ENCODE results near the gene EHMT1.

EHMT1 gene

DNA sequence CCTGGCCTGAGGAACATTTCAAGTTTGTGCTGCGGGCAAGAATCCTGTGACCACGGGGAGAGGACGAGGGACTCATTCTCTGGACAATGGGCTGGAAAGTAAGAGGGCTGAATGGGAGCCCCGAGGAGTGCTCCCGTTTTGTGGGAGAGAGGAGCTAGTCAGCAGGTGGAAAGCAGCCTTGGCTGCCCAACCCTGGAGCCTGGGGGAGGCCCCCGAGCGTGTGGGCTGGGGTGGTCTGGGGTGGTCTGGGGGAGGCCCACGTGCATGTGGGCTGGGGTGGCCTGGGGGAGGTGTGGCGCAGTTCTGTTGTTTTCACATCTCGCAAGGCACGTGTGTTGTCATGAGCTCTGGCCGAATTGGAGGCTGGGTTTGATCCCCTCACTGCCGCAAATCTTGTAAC lies 27.5 kb downstream of the EHMT1 start:
- no peak overlapping the region for H3K27ac ChIP-seq
- intact Hi-C loops (cut with DNase I; ENCODE audit: low total_unique reads) = no loop called here
- H3K4me3 ChIP-seq = no peak overlapping the region
- TF ChIP-seq, protein P1, sequence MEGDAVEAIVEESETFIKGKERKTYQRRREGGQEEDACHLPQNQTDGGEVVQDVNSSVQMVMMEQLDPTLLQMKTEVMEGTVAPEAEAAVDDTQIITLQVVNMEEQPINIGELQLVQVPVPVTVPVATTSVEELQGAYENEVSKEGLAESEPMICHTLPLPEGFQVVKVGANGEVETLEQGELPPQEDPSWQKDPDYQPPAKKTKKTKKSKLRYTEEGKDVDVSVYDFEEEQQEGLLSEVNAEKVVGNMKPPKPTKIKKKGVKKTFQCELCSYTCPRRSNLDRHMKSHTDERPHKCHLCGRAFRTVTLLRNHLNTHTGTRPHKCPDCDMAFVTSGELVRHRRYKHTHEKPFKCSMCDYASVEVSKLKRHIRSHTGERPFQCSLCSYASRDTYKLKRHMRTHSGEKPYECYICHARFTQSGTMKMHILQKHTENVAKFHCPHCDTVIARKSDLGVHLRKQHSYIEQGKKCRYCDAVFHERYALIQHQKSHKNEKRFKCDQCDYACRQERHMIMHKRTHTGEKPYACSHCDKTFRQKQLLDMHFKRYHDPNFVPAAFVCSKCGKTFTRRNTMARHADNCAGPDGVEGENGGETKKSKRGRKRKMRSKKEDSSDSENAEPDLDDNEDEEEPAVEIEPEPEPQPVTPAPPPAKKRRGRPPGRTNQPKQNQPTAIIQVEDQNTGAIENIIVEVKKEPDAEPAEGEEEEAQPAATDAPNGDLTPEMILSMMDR (IDR thresholded peaks at IDR 0.05) = no peak
- no peaks in the 10 kb centered on the region for H3K9me3 ChIP-seq
- peaks cover 0 to 24% (median 17%) of the 10 kb centered on the region in 3 donors for H3K36me3 ChIP-seq
- H3K4me1 ChIP-seq = peaks cover 0 to 15% (median 0%) of the 10 kb centered on the region in 4 donors
- no peaks in the 10 kb centered on the region for H3K27me3 ChIP-seq
- DNase-seq = peak in 1 of 2 donors; percentile 15

DNA sequence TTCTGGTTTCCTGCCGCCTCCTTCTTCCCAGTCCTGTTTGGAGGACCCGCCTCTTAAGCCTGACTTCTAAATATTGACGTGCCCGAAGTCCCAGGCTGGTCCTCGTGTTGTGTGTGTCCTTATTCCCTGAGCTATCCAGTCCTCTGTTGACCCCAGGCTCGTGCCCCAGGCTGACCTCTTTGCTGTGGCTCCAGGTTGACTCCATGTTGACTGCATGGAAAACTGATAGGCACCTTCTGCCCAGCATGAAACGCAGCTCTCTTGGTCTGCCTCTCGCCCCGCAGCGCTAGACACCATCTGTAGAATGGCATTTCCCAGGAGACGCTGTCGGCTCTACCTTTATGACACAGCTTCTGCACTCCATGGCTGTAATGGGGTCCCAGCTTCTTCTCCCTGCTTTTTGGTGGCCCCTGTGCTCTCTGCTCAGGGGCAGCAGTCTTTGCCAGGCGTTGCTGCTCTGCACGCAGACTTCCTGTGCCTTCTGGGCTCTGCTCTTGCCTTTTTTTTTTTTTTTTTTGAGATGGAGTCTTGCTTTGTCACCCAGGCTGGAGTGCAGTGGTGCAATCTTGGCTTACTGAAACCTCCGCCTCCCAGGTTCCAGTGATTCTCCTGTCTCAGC lies 28.4 kb downstream of the EHMT1 start:
- Histone ChIP-seq H3K4me3 (no peak overlapping the region), H3K9me3 (no peaks in the 10 kb centered on the region), H3K27me3 (no peaks in the 10 kb centered on the region), H3K4me1 (peaks cover 0 to 15% (median 0%) of the 10 kb centered on the region in 4 donors), H3K36me3 (peaks cover 0 to 31% (median 20%) of the 10 kb centered on the region in 3 donors), H3K27ac (no peak overlapping the region)
- no peak for DNase-seq
- TF ChIP-seq, protein P1 (IDR thresholded peaks at IDR 0.05) = no peak
- intact Hi-C loops (cut with DNase I; ENCODE audit: low total_unique reads) = no loop called here

DNA sequence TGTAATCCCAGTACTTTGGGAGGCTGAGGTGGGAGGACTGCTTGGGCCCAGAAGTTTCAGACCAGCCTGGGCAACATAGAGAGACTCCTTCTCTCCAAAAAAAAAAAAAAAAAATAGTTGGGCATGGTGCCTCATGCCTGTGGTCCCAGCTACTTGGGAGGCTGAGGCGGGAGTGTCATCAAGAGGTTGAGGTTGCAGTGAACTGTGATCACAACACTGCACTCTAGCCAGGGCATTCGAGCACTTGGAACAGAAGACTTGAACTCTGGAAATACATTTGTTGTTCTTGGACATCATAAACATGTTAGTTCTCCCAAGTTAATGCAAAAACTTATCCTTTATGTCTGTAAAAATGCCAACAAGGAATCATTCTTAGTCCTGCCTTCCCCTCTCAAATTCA lies 29.6 kb downstream of the EHMT1 start:
- TF ChIP-seq, protein P1 (IDR thresholded peaks at IDR 0.05) = no peak
- H3K27ac ChIP-seq = no peak overlapping the region
- intact Hi-C loops (cut with DNase I; ENCODE audit: low total_unique reads) = no loop called here
- DNase-seq = no peak
- H3K4me3 ChIP-seq = no peak overlapping the region
- no peaks in the 10 kb centered on the region for H3K9me3 ChIP-seq
- H3K36me3 ChIP-seq = peaks cover 0 to 32% (median 20%) of the 10 kb centered on the region in 3 donors
- H3K27me3 ChIP-seq = no peaks in the 10 kb centered on the region
- H3K4me1 ChIP-seq = peaks cover 0 to 15% (median 0%) of the 10 kb centered on the region in 4 donors

DNA sequence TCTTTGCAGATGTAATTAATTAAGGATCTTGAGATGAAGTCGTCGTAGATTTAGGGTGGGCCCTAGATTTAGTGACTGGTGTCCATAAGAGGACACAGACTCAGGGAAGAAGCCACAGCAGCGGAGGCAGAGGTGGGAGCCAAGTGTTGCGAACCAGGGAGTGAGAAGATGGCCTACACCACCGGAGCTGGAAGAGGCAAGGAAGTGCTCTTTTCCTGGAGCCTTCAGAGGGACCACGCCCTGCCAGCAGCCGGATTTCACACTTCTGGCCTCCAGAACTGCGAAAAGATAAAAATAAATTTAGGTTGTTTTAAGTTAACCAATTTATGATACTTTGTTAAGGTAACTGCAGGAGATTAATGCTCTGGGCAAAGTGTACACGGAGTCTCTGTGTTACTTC lies 30.7 kb downstream of the EHMT1 start:
- Histone ChIP-seq H3K27me3 (no peaks in the 10 kb centered on the region), H3K27ac (no peak overlapping the region), H3K9me3 (no peaks in the 10 kb centered on the region), H3K4me3 (no peak overlapping the region), H3K36me3 (peaks cover 0 to 32% (median 20%) of the 10 kb centered on the region in 3 donors), H3K4me1 (peaks cover 0 to 15% (median 0%) of the 10 kb centered on the region in 4 donors)
- intact Hi-C loops (cut with DNase I; ENCODE audit: low total_unique reads) = no loop called here
- TF ChIP-seq, protein P1 (IDR thresholded peaks at IDR 0.05) = no peak
- DNase-seq = peak in 1 of 2 donors; percentile 20

DNA sequence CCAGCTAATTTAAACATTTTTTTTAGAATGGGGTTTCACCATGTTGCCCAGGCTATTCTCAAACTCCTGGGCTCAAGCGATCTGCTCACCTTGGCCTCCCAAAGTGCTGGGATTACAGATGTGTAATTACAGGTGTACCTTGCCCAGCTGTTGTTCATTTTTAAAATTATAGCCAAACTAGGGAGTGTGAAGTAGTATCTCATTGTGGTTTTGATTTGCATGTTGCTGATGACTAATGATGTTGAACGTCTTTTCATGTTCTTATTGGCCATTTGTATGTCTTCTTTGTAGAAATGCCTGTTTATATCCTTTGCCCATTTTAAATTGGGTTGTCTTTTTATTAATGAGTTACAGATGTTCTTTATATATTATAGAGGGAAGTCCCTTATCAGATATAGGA lies 31.5 kb downstream of the EHMT1 start:
- Histone ChIP-seq H3K27me3 (no peaks in the 10 kb centered on the region), H3K27ac (no peak overlapping the region), H3K4me3 (no peak overlapping the region), H3K36me3 (peaks cover 0 to 35% (median 20%) of the 10 kb centered on the region in 3 donors), H3K9me3 (no peaks in the 10 kb centered on the region), H3K4me1 (peaks cover 0 to 15% (median 0%) of the 10 kb centered on the region in 4 donors)
- intact Hi-C loops (cut with DNase I; ENCODE audit: low total_unique reads) = no loop called here
- TF ChIP-seq, protein P1 (IDR thresholded peaks at IDR 0.05) = no peak
- no peak for DNase-seq

Measured in tibial artery (tissue), 4 donors.